Small intestine (tissue), 7 donors: ENCODE results near the gene GBF1. TPM values are rescaled to one million over a fixed set of nuclear protein-coding genes. Genes with fewer than 3 reads are reported as not detected.

ENCODE experiments used
- DNase-seq, 2 donors: peaks; one replicate each; pipeline versions ENCODE4 v3.0.0 to v3.0.0-alpha.2; 2013
- FAIRE-seq: peaks from 2 replicates; lab custom pipeline; 2012; peaks lifted over from hg19 to GRCh38; lab: Jason Lieb, UNC
- H3K27ac ChIP-seq, 3 donors: one replicate each; pipeline ENCODE4 v1.5.1; 2013; ENCODE audit warnings: low read length in 2 of 3, mild to moderate bottlenecking in 2 of 3, control low read depth in 1 of 3, inconsistent platforms in 1 of 3, low read depth in 1 of 3, moderate library complexity in 1 of 3
- H3K27me3 ChIP-seq, 3 donors: one replicate each; pipeline ENCODE4 v1.6.1; 2013; ENCODE audit warnings: low read length in 3 of 3, inconsistent platforms in 1 of 3; ENCODE audit not compliant: control insufficient read depth in 3 of 3, insufficient read depth in 3 of 3
- H3K36me3 ChIP-seq, 3 donors: one replicate each; pipeline ENCODE4 v1.6.1; 2013; ENCODE audit warnings: low read length in 3 of 3, inconsistent platforms in 1 of 3, low read depth in 1 of 3, mild to moderate bottlenecking in 1 of 3, moderate library complexity in 1 of 3; ENCODE audit not compliant: control insufficient read depth in 3 of 3, insufficient read depth in 2 of 3
- H3K4me1 ChIP-seq, 3 donors: one replicate each; pipeline ENCODE4 v1.6.1; 2013; ENCODE audit warnings: low read length in 2 of 3, inconsistent platforms in 1 of 3, low read depth in 1 of 3, mild to moderate bottlenecking in 1 of 3, moderate library complexity in 1 of 3; ENCODE audit not compliant: control insufficient read depth in 3 of 3, insufficient read depth in 2 of 3
- H3K4me3 ChIP-seq, 3 donors: one replicate each; pipeline ENCODE4 v1.5.1; 2013; ENCODE audit warnings: low read length in 3 of 3, control low read depth in 1 of 3, inconsistent platforms in 1 of 3, low read depth in 1 of 3, mild to moderate bottlenecking in 1 of 3, moderate library complexity in 1 of 3
- H3K9me3 ChIP-seq, 2 donors: one replicate each; pipeline ENCODE4 v1.6.1; 2013; ENCODE audit warnings: low read depth in 1 of 2, low read length in 1 of 2; ENCODE audit not compliant: control insufficient read depth in 2 of 2, insufficient read depth in 1 of 2
- WGBS, 3 donors: extraction: QIAGEN DNeasy Blood & Tissue Kit; methylation state at CpG; one replicate each; pipeline ENCODE4 v1.1.7; 2013; 5-methylcytosine and 5-hydroxymethylcytosine counted together
- polyA plus RNA-seq, 4 donors: library from polyadenylated mRNA; stranded (reverse) in 3 of 4; unstranded in 1 of 4; fragments of 200-250 nt in 3 of 4; fragments of 120-200 nt in 1 of 4; gene quantifications; one replicate each; pipeline versions ENCODE4 v1.2.1 to v1.2.3, GENCODE V29; 2013
- donor health status: healthy with polysubstance abuse.
- donor health status: control.
- donor health status: control.
- donor health status: Bipolar disorder and iron deficiency.
- donor health status: healthy.

The GBF1 gene
- polyA plus RNA-seq, 4 donors = 13.2 to 53.0 (median 18.4) TPM

DNA sequence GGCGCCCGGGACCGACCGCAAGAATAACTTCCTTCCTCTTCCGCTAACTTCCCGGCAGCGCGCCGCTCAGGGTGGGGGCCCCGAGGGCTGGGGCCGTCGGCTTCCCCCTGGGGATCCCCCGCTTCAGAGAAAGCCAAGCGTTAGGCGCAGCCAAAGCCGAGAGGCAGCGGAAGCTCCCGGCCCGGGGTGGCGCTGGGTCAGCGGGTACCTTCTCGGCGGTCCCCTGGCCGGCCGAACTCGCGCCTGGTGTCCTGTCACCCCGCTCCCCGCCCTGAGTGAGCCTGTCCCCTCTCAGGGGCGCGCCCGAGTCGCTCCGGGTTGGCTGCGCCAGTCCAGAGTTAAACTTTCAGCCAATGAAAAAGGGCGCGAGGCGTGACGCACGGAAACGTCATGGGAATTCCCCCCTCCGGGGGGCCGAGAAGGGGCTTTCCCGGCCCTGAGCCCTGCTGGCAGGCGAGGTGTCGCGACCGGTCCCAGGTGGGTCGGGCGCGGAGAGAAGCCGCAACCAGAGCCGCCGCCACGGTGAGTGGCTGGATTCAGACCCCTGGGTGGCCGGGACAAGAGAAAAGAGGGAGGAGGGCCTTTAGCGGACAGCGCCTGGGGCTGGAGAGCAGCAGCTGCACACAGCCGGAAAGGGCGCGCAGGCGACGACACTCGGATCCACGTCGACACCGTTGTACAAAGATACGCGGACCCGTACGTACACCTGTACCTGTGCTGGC lies 148.9 kb downstream of the GBF1 start:
- Histone ChIP-seq H3K27me3 (peaks cover 0 to 7% (median 0%) of the 10 kb centered on the region in 3 donors), H3K27ac (peak overlapping the region; percentile 91 to 96 (median 93)), H3K9me3 (no peaks in the 10 kb centered on the region), H3K4me3 (peak overlapping the region; percentile 62 to 74 (median 65)), H3K36me3 (peaks cover 0 to 31% (median 0%) of the 10 kb centered on the region in 3 donors), H3K4me1 (peaks cover 2 to 17% (median 4%) of the 10 kb centered on the region in 3 donors)
- DNase-seq (peak; percentile 93 to 96), FAIRE-seq (no peak)
- WGBS, 3 donors = 0% methylated on average over 61 to 71 of the region's 71 CpGs

DNA sequence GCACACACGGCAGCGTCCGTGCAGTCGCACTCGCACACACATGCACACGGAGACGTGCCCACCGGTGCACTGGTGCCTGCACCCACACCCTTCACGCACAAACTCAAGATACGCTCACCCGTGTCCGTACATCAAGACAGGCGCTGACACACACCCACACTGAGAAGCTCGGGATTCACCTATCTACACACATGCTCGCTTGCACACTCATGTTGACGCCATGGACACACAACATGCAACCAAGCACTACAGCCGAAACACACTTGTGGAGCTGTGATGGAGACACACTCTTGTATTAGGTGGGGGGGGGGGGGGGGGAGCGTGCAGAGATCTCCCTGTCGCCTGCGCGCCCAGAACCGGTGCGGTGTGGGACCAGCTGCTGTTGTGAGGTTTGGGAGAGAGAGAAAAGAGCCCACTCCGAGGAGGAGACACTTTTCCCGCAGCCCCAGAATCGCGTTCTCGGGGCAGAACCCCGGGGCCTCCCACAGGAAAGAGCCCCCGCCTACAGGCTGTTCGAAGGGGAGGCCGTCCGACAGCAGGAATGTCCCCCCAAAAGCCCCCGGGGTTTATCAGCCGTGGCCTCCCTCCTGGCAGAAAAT lies 149.6 kb downstream of the GBF1 start:
- Histone ChIP-seq H3K4me1 (peaks cover 2 to 20% (median 4%) of the 10 kb centered on the region in 3 donors), H3K27ac (peak overlapping the region; percentile 91 to 96 (median 93)), H3K4me3 (peak overlapping the region; percentile 62 to 74 (median 65)), H3K27me3 (peaks cover 0 to 7% (median 0%) of the 10 kb centered on the region in 3 donors), H3K36me3 (peaks cover 0 to 34% (median 0%) of the 10 kb centered on the region in 3 donors), H3K9me3 (no peaks in the 10 kb centered on the region)
- 0 to 1% (median 0%) methylated on average over 29 to 35 of the region's 35 CpGs for WGBS, 3 donors
- no peak for DNase-seq
- no peak for FAIRE-seq

DNA sequence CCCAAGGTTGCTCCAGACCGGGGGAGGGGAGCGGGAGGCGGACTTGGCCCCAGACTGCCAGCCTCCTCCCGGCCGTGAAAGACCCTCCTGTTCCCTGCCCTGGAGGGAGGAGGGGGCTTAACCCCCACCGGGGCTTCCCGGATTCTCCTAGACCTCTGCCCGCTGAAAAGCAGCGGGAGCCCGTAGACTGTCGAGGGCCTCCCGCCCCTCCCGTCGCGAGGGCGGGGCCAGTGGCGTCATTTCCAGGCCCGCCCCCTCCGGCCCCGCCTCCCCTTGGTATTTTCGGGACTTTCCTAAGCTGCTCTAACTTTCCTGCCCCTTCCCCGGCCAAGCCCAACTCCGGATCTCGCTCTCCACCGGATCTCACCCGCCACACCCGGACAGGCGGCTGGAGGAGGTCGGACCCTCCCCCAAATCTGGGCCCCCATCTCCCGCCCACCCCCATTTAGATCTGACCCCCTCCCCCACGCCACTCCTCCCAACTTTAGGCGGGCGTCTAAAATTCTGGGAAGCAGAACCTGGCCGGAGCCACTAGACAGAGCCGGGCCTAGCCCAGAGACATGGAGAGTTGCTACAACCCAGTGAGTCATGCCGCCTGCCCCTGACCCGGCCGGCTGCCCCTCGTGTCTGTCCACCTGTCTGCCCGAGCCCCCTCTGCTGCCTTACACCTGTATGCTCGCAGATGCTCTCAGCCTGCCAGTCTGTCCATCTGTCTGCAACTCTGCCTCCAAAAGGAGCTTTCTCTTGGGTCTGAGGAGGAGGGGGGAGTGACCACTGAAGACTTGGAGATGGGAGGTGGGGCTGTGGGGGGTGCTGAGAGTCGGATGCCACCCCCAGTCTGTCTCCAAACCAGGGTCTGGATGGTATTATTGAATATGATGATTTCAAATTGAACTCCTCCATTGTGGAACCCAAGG lies 150.3 kb downstream of the GBF1 start, which contains the start of gene NFKB2:
Gene NFKB2 (plus strand): TSS at position 306 of the 917 bp plus-strand sequence. CDS start 255 bp downstream, at position 561.
- peaks cover 2 to 21% (median 4%) of the 10 kb centered on the region in 3 donors for H3K4me1 ChIP-seq
- peak within 1 kb of the TSS; percentile 91 to 96 (median 93) for H3K27ac ChIP-seq
- DNase-seq (peak; percentile 82 to 96), FAIRE-seq (no peak)
- no peaks in the 10 kb centered on the region for H3K9me3 ChIP-seq
- H3K4me3 ChIP-seq = peak within 1 kb of the TSS; percentile 62 to 77 (median 65)
- peaks cover 0 to 5% (median 0%) of the 10 kb centered on the region in 3 donors for H3K27me3 ChIP-seq
- 0 to 1% (median 1%) methylated on average over 37 to 42 of the region's 42 CpGs for WGBS, 3 donors
- H3K36me3 ChIP-seq = peaks cover 0 to 42% (median 0%) of the 10 kb centered on the region in 3 donors

- Histone ChIP-seq H3K27me3 (no peaks in the 10 kb centered on the region), H3K9me3 (no peaks in the 10 kb centered on the region), H3K27ac (peak overlapping the region in 2 of 3 donors; percentile 91 to 96), H3K36me3 (peaks cover 0 to 48% (median 1%) of the 10 kb centered on the region in 3 donors), H3K4me1 (peaks cover 2 to 21% (median 4%) of the 10 kb centered on the region in 3 donors), H3K4me3 (peak overlapping the region in 2 of 3 donors; percentile 62 to 65)
- 39 to 46% (median 45%) methylated on average over 4 of the region's 4 CpGs for WGBS, 3 donors
- FAIRE-seq = no peak
- DNase-seq = no peak
These were observed 151.0 kb downstream of the GBF1 start for GRCh38 chr10:102396317-102396650.

DNA sequence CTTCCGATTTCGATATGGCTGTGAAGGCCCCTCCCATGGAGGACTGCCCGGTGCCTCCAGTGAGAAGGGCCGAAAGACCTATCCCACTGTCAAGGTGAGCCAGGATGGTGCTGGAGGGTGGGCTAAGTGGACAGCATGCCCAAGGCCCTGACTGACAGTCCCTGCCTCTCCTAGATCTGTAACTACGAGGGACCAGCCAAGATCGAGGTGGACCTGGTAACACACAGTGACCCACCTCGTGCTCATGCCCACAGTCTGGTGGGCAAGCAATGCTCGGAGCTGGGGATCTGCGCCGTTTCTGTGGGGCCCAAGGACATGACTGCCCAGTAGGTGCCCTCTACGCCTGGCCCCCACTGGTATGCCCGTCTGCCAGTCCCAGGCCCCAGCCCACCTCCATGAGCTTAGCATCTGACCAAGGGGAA lies 151.4 kb downstream of the GBF1 start:
- FAIRE-seq (no peak), DNase-seq (no peak)
- Histone ChIP-seq H3K4me3 (no peak overlapping the region), H3K4me1 (peaks cover 2 to 21% (median 4%) of the 10 kb centered on the region in 3 donors), H3K36me3 (peaks cover 2 to 53% (median 4%) of the 10 kb centered on the region in 3 donors), H3K27me3 (no peaks in the 10 kb centered on the region), H3K27ac (peak overlapping the region in 1 of 3 donors; percentile 1), H3K9me3 (no peaks in the 10 kb centered on the region)
- 88 to 92% (median 91%) methylated on average over 12 of the region's 12 CpGs for WGBS, 3 donors

- Histone ChIP-seq H3K4me1 (peaks cover 2 to 21% (median 4%) of the 10 kb centered on the region in 3 donors), H3K27me3 (no peaks in the 10 kb centered on the region), H3K4me3 (no peak overlapping the region), H3K9me3 (no peaks in the 10 kb centered on the region), H3K36me3 (peaks cover 2 to 60% (median 4%) of the 10 kb centered on the region in 3 donors), H3K27ac (no peak overlapping the region)
- DNase-seq (no peak), FAIRE-seq (no peak)
- 93 to 94% (median 93%) methylated on average over 14 of the region's 14 CpGs for WGBS, 3 donors
These were observed 152.2 kb downstream of the GBF1 start for GRCh38 chr10:102397222-102398171.

GRCh38 chr10:102398172-102399020 lies 153.1 kb downstream of the GBF1 start:
- no peak overlapping the region for H3K4me3 ChIP-seq
- H3K36me3 ChIP-seq = peaks cover 2 to 67% (median 7%) of the 10 kb centered on the region in 3 donors
- WGBS, 3 donors = 84 to 87% (median 85%) methylated on average over 21 of the region's 21 CpGs
- DNase-seq (no peak), FAIRE-seq (no peak)
- H3K4me1 ChIP-seq = peaks cover 2 to 21% (median 4%) of the 10 kb centered on the region in 3 donors
- H3K27ac ChIP-seq = peak overlapping the region in 1 of 3 donors; percentile 88
- no peaks in the 10 kb centered on the region for H3K9me3 ChIP-seq
- H3K27me3 ChIP-seq = no peaks in the 10 kb centered on the region
